Measurements from ENCODE around the gene AP2A2. TPM values are rescaled to one million over a fixed set of nuclear protein-coding genes. Genes with fewer than 3 reads are reported as not detected.

The AP2A2 gene
- total RNA-seq, 1 experiment from 2014 or later: 17.7 TPM

DNA sequence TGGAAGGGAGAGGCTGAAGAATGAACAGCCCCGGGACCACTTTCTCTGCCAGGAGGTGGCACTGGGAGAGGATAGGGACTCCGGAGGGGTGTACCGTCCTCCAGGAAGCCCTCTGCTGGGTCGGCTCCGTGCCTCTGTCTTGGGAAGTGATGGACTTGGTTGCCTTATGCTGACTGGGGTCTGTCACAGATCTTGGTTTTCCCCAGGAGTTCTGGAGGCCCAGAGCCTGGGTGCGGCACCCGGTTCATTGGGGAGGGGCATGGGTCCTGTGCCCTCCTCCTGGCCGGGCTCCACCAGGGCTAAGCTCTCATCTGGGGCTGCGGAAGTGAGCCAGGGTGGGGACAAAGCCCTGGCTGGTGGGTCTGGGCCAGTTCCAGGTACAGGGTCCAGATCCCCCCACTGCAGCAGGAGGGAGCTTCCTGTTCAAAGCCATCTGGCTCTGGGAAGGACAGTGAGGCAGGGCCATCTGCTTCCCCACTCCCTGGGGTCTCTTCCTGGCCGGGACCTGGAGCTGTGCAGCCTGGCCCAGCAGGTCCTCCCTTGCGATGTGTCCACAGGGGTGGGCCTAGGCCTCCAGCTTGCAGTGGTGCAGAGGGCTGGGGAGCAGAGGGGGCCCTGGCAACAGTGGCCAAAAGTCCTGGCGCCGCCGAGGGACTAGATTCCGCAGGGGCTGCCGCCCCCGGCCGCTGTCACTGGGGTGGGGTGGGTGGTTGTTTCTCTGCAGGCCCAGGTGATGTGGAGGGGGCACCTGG is 1.1 kb upstream of the AP2A2 start:
- Histone ChIP-seq H3K4me3 (no peak overlapping the region), H3K27ac (no peak overlapping the region), H3K9me3 (replicated peaks) (no peaks in the 10 kb centered on the region), H3K4me1 (replicated peaks) (peaks cover 3% of the 10 kb centered on the region; the same call in 1 of the 2 replicates), H3K27me3 (replicated peaks) (no peaks in the 10 kb centered on the region), H3K36me3 (no peaks in the 10 kb centered on the region)
- DNase-seq (ENCODE audit: low read depth in 1 of 2, low spot score in 2 of 2): no peak

DNA sequence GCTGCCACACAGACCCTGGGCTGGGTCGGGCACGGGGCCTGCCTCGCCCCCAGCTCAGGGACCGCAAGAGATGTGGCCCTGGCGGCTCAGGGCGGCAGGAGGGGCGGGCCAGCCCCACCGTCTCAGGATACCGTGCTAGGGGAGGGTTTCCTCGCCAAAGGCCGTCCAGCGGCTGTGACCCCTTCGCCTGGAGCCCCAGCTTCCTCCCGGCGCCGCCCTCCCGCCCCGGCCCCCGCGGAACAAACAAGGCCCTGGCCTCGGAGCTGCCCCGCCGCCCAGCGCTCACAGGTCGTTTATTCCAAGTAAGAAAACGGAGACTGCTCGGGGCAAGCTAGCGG is 543 bp upstream of the AP2A2 start:
- H3K27ac ChIP-seq: no peak overlapping the region
- no peaks in the 10 kb centered on the region for H3K9me3 ChIP-seq (replicated peaks)

DNA sequence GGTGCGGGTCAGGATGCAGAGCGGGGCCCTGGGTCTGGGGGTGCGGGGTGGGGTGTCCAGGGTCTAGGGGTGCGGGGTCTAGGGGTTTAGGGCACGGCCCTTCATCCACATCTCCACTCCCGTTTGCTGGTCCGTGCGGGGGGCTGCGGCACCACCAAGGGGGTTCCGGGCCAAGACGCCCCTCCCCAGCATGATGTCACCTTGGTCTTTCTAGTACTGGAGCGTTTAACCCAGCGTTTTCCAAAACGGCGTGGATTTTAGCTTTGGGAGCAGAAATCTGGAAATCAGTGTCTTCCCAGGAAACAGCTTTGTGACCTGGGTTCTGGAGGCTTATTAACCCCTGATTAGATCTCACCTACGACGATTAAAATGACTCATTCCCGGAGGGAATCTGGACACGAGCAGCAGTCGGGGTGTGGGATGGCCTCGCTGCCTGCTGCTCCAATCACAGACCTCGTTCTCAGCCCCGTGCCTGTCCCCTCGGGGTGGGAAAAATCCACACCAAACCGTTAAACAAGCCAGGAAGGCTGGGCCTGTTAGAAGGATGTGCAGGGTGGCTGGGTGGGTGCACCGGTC is 759 bp downstream of the AP2A2 start:
- peak overlapping the region; percentile 86 for H3K4me3 ChIP-seq
- H3K36me3 ChIP-seq: no peaks in the 10 kb centered on the region
- DNase-seq (ENCODE audit: low read depth in 1 of 2, low spot score in 2 of 2): peak in 1 of 2 experiments; percentile 16
- no peaks in the 10 kb centered on the region for H3K9me3 ChIP-seq (replicated peaks)
- no peaks in the 10 kb centered on the region for H3K27me3 ChIP-seq (replicated peaks)
- peaks cover 3% of the 10 kb centered on the region; the same call in 1 of the 2 replicates for H3K4me1 ChIP-seq (replicated peaks)
- no peak overlapping the region for H3K27ac ChIP-seq

More for the DNA sequence above, 543 bp upstream of the AP2A2 start:
- no peaks in the 10 kb centered on the region for H3K27me3 ChIP-seq (replicated peaks)
- H3K4me1 ChIP-seq (replicated peaks): peaks cover 3% of the 10 kb centered on the region; the same call in 1 of the 2 replicates
- H3K4me3 ChIP-seq: peak overlapping the region; percentile 86
- no peaks in the 10 kb centered on the region for H3K36me3 ChIP-seq
- no peak for DNase-seq (ENCODE audit: low read depth in 1 of 2, low spot score in 2 of 2)

DNA sequence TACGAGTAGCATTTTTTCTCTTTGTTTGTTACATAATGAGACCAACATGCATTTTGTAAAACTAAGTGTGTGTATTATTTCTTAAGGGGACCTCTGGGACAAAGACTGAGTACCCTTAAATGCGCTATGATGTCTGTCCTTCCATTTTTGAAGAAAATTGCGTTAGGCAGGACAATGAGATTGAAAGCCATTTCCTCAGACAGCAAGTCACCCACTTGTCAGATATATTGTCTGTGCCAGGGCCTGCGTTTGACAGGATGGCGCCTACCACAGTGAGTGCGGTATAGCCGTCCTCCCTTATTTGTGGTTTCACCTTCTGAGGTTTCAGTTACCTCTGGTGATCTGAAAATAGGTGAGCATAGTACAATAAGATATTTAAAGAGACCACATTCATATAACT is 2.2 kb downstream of the AP2A2 start:
- no peak for DNase-seq (ENCODE audit: low read depth in 1 of 2, low spot score in 2 of 2)
- peaks cover 3% of the 10 kb centered on the region; the same call in 1 of the 2 replicates for H3K4me1 ChIP-seq (replicated peaks)
- H3K27me3 ChIP-seq (replicated peaks): no peaks in the 10 kb centered on the region
- no peaks in the 10 kb centered on the region for H3K9me3 ChIP-seq (replicated peaks)
- H3K36me3 ChIP-seq: no peaks in the 10 kb centered on the region
- no peak overlapping the region for H3K27ac ChIP-seq
- H3K4me3 ChIP-seq: no peak overlapping the region

DNA sequence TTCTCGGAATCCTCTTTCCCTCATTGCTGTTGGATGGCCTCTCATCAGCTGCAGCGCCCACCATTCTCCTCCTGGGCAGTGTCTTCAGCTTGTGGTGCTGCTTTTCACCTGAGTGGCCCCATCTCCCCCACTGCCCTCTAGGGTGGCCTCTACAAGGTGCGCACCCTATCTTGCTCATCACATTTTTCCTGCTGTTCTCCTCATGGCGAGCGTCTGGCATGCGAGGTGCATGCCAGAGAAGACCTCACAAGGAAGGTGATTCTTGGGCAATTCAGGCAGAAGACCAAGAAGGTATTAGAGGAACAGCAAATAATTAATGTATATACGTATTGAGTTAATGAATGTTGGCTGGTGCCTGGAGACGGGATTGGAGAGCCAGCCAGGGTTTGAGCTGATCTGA is 3.1 kb downstream of the AP2A2 start:
- DNase-seq (ENCODE audit: low read depth in 1 of 2, low spot score in 2 of 2): no peak
- Histone ChIP-seq H3K27ac (no peak overlapping the region), H3K36me3 (no peaks in the 10 kb centered on the region), H3K27me3 (replicated peaks) (no peaks in the 10 kb centered on the region), H3K4me3 (no peak overlapping the region), H3K9me3 (replicated peaks) (no peaks in the 10 kb centered on the region), H3K4me1 (replicated peaks) (peaks cover 3% of the 10 kb centered on the region; the same call in 1 of the 2 replicates)

DNA sequence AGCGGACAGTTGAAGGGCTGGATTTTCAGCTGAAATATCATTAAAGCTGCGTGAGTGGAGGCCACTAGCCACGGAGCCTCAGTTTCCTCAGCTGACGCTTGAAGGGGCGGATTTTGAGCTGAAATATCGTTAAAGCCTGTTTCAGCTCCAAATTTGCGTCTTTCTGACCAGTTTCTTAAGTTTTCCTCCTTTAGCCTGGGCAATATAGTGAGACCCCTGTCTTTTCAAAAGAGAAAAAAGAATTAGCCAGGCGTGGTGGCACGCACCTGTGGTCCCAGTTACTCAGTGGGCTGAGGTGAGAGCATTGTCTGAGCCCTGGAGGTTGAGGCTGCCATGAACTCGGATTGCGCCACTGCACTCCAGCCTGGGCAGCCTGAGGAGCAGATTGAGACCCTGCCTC is 3.7 kb downstream of the AP2A2 start:
- Histone ChIP-seq H3K4me1 (replicated peaks) (peaks cover 3% of the 10 kb centered on the region; the same call in 1 of the 2 replicates), H3K27me3 (replicated peaks) (no peaks in the 10 kb centered on the region), H3K27ac (no peak overlapping the region), H3K9me3 (replicated peaks) (no peaks in the 10 kb centered on the region), H3K36me3 (no peaks in the 10 kb centered on the region), H3K4me3 (no peak overlapping the region)
- no peak for DNase-seq (ENCODE audit: low read depth in 1 of 2, low spot score in 2 of 2)

DNA sequence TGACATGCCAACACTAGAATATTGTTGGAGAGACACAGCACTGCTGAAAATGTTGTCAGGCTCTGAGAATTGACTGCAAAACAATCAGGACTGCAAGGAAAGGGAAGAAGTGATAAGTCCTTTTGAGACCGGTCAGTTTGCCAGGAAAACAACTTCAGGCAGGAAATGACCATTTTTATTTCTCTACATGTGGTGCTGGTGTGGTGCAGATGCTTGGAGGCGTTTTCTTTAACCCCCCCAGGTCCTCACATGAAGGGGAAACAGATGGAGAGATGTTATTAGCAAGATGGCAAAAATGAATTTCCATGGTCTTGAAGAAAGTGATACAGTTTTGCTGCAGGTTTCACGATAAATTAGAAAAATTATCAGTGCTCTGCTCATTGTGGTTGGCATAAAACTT is 5.7 kb downstream of the AP2A2 start:
- H3K9me3 ChIP-seq (replicated peaks): no peaks in the 10 kb centered on the region
- no peaks in the 10 kb centered on the region for H3K27me3 ChIP-seq (replicated peaks)
- H3K4me3 ChIP-seq: no peak overlapping the region
- no peak overlapping the region for H3K27ac ChIP-seq
- no peak for DNase-seq (ENCODE audit: low read depth in 1 of 2, low spot score in 2 of 2)
- no peaks in the 10 kb centered on the region for H3K4me1 ChIP-seq (replicated peaks)
- H3K36me3 ChIP-seq: no peaks in the 10 kb centered on the region

DNA sequence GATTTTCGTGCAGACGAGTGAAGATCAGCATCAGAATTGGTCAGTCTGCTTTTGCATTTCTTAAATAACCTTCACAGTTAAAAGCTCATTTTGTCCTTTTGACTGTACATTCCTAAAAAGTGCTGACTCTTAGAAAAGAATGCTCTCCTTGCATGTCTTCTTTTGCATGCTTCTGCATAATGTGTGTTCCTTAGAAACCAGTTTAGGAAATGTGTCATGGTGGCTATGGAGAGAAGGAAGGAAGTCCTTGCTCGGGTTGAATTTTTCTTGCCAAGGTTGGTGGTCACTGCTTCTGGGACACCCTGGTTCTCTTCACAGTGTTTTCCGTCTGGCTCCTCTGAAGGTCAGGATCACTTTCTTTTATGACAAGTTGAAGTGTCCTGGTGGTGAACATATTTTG is 6.8 kb downstream of the AP2A2 start:
- DNase-seq (ENCODE audit: low read depth in 1 of 2, low spot score in 2 of 2): no peak
- Histone ChIP-seq H3K27ac (no peak overlapping the region), H3K27me3 (replicated peaks) (no peaks in the 10 kb centered on the region), H3K4me3 (no peak overlapping the region), H3K36me3 (no peaks in the 10 kb centered on the region), H3K4me1 (replicated peaks) (no peaks in the 10 kb centered on the region), H3K9me3 (replicated peaks) (no peaks in the 10 kb centered on the region)

DNA sequence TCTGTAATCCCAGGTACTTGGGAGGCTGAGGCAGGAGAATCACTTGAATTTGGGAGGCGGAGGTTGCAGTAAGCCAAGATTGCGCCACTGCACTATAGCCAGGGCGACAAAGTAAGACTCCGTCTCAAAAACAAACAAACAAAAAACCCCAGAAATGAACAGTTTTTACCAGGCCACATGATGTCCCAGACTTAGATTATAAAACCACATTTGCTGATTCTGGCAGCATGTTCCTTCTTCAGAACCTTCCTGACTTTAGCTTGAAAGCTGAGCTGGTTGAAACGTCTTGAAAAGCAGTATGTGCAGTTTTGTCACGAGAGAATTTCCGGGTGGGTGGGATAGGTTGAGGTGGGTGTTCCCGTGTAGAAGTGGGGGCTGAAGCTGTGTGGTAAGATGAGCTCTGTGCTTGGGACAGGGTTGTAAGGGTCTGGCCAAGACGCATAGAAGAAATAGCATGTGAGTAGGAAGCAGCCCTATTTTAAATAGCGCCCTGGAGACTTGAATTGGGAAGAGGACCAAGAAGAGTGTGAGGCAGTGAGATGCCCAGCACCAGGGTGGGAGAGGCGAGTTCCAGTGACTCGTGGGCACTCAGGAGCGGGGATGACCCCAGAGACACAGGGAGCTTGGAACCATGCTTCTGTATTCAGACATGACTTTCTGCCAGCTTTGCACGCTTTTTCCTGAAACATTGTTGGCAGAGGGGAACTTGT is 7.6 kb downstream of the AP2A2 start:
- Histone ChIP-seq H3K27me3 (replicated peaks) (no peaks in the 10 kb centered on the region), H3K27ac (no peak overlapping the region), H3K36me3 (no peaks in the 10 kb centered on the region), H3K9me3 (replicated peaks) (no peaks in the 10 kb centered on the region), H3K4me1 (replicated peaks) (no peaks in the 10 kb centered on the region), H3K4me3 (no peak overlapping the region)
- no peak for DNase-seq (ENCODE audit: low read depth in 1 of 2, low spot score in 2 of 2)

DNA sequence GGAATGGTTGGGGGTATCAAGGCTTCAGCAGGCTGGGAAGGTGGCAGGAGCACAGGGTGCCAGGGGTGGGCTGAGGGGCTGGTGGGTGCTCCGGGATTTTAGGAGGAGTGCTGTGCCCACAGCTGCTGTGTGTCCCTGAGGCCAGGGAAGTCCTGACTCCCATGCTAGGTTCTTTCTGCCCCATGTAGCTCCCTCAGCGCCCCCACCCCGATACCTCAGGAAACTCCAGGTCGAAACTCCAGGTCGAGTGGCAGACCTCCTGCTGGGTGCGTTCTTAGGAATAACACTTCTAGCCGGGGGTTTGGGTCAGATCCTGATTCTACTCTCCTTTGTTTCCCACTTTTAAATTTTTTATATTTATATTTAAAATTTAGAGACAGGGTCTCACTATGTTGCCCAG is 8.3 kb downstream of the AP2A2 start:
- no peaks in the 10 kb centered on the region for H3K27me3 ChIP-seq (replicated peaks)
- H3K36me3 ChIP-seq: no peaks in the 10 kb centered on the region
- H3K9me3 ChIP-seq (replicated peaks): no peaks in the 10 kb centered on the region
- no peaks in the 10 kb centered on the region for H3K4me1 ChIP-seq (replicated peaks)
- no peak for DNase-seq (ENCODE audit: low read depth in 1 of 2, low spot score in 2 of 2)
- H3K4me3 ChIP-seq: no peak overlapping the region
- no peak overlapping the region for H3K27ac ChIP-seq

DNA sequence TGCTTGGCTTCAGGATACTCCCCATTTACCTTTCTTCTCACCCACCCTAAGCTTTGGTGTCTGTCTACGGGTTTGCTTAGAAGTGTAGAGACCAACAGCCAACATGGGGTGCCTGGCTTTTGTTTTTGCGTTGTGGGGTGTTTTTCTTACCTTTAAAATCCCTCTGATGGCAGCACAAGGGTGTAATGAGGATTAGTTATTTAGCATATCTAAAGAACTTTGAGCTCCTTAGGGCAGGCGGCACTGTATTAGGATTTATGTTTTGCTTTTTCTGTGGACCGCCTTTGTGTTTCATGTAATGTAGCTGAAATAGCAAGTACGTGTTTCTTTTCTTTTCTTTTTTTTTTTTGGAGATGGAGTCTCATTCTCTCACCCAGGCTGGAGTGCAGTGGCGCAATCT is 8.9 kb downstream of the AP2A2 start:
- no peak for DNase-seq (ENCODE audit: low read depth in 1 of 2, low spot score in 2 of 2)
- Histone ChIP-seq H3K36me3 (no peaks in the 10 kb centered on the region), H3K27ac (no peak overlapping the region), H3K4me3 (no peak overlapping the region), H3K9me3 (replicated peaks) (no peaks in the 10 kb centered on the region), H3K27me3 (replicated peaks) (no peaks in the 10 kb centered on the region), H3K4me1 (replicated peaks) (no peaks in the 10 kb centered on the region)

DNA sequence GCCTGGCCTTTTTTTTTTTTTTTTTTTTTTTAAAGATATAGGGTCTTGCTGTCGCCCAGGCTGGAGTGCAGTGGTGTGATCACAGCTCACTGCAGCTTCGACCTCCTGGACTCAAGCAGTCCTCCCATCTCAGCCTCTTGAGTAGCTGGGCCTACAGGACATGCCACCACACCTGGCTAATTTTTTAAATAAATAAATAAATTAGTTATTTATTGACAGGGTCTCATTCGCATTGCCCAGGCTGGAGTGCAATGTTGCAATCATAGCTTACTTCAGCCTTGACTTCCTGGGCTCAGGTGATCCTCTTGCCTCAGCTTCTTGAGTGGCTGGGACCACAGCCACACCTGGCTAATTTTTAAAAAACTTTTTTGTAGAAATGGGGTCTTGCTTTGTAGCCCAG is 10.5 kb downstream of the AP2A2 start:
- Histone ChIP-seq H3K9me3 (replicated peaks) (no peaks in the 10 kb centered on the region), H3K27me3 (replicated peaks) (no peaks in the 10 kb centered on the region), H3K4me3 (no peak overlapping the region), H3K36me3 (no peaks in the 10 kb centered on the region), H3K4me1 (replicated peaks) (no peaks in the 10 kb centered on the region), H3K27ac (no peak overlapping the region)
- no peak for DNase-seq (ENCODE audit: low read depth in 1 of 2, low spot score in 2 of 2)

DNA sequence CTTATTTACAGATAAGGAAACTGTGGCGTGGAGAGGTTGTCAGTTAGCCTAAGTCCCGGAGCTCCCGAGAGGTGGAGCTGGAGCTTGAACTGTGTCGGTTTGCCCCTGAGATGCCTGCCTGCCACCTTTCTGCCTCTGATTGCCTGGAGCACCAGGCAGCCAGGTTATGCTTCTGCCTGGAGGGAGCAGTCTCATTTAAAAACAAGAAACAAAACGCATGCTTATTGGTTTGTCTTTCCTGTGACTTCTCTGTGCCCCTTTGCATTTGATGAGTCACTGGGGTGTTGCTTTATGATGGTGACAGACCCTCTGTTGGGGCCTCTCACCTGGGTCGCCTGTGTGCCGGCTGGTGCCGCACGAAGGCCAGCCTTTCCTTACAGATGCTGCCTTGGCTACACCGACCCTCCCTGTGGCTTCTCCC is 12.2 kb downstream of the AP2A2 start:
- Histone ChIP-seq H3K36me3 (no peaks in the 10 kb centered on the region), H3K4me1 (replicated peaks) (no peaks in the 10 kb centered on the region), H3K4me3 (no peak overlapping the region), H3K9me3 (replicated peaks) (no peaks in the 10 kb centered on the region), H3K27ac (no peak overlapping the region), H3K27me3 (replicated peaks) (no peaks in the 10 kb centered on the region)
- no peak for DNase-seq (ENCODE audit: low read depth in 1 of 2, low spot score in 2 of 2)

DNA sequence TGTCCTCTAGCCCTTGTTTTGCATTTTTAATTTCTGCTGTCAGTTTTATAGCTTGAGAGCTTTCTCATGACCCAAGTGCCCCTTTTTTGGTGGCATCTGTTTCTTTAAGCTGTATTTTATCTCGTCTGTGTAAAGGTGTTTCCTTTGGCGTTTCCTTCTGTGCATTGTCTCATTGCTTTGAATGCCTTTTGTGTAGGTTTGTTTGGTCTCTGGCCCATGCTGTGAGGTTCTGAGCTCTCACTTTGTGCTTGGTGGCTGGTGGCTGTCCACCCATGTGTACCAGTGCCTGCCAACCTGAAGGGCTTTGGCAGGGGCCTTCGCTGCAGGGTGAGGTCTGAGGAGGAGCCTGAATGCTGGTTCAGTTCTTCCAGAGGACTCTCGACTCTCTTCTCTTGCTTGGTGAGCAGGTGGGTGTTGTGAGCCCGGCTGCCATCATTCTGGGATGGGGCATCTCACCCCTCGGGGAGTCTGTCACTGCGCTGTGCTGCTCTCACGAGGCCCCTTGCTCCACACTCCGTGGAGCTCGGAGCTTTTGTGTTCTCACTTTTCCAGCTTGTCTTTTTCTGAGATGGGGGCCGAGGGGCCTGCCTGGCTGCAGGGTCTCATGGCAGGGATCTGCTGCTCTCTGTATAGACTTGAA is 14.9 kb downstream of the AP2A2 start:
- DNase-seq (ENCODE audit: low read depth in 1 of 2, low spot score in 2 of 2): no peak
- H3K4me3 ChIP-seq: no peak overlapping the region
- no peaks in the 10 kb centered on the region for H3K4me1 ChIP-seq (replicated peaks)
- no peak overlapping the region for H3K27ac ChIP-seq
- H3K36me3 ChIP-seq: no peaks in the 10 kb centered on the region
- H3K27me3 ChIP-seq (replicated peaks): no peaks in the 10 kb centered on the region
- H3K9me3 ChIP-seq (replicated peaks): no peaks in the 10 kb centered on the region
